H1 (cell line): ENCODE results near the gene TOB1. TPM values are rescaled to one million over a fixed set of nuclear protein-coding genes. Genes with fewer than 3 reads are reported as not detected.
A peak's percentile ranks its signal among the peaks of the same experiment; 100 is the strongest.

Source experiments
- CTCF ChIA-PET: fragments of 300-600 bp; sonication (Branson Sonifier 250); formaldehyde crosslinking; loops from one replicate; lab custom pipeline; 2021; ENCODE audit not compliant: partially characterized antibody; lab: Charles Lee
- POLR2A ChIA-PET: fragments of 300-600 bp; sonication (Branson Sonifier 250); formaldehyde crosslinking; loops from one replicate; lab custom pipeline; 2021; ENCODE audit warnings: inconsistent platforms; ENCODE audit not compliant: partially characterized antibody; lab: Charles Lee
- DNase-seq, 2 experiments: peaks; one replicate each; pipeline versions ENCODE4 v3.0.0 to v3.0.0-alpha.2; 2010 to 2022; ENCODE audit warnings: low spot score in 2 of 2, low read depth in 1 of 2, mixed read lengths in 1 of 2
- FAIRE-seq: peaks from 2 replicates; lab custom pipeline; 2011; peaks lifted over from hg19 to GRCh38; lab: Jason Lieb, UNC
- H2AFZ ChIP-seq: 2 replicates; pipeline ENCODE4 v1.8.1; 2012; ENCODE audit warnings: low read length, inconsistent platforms
- H2AK5ac ChIP-seq: 2 replicates; pipeline ENCODE4 v1.6.1; 2013; ENCODE audit warnings: low read depth, low read length
- H2BK120ac ChIP-seq: replicated peaks from 2 replicates; pipeline ENCODE3; 2013; ENCODE audit warnings: low read depth, low read length, inconsistent platforms
- H2BK12ac ChIP-seq: 2 replicates; pipeline ENCODE4 v1.6.1; 2013; ENCODE audit warnings: low read depth, low read length
- H2BK15ac ChIP-seq: 2 replicates; pipeline ENCODE4 v1.6.1; 2013; ENCODE audit warnings: low read length
- H2BK20ac ChIP-seq: 2 replicates; pipeline ENCODE4 v1.6.1; 2013; ENCODE audit warnings: low read length
- H2BK5ac ChIP-seq: 2 replicates; pipeline ENCODE4 v1.6.1; 2013; ENCODE audit warnings: low read depth, low read length
- H3K14ac ChIP-seq: 2 replicates; pipeline ENCODE4 v1.6.1; 2013; ENCODE audit warnings: inconsistent platforms; ENCODE audit not compliant: insufficient read length
- H3K18ac ChIP-seq: 2 replicates; pipeline ENCODE4 v1.6.1; 2013; ENCODE audit warnings: low read length; ENCODE audit errors: extremely low read depth
- H3K23ac ChIP-seq: 2 replicates; pipeline ENCODE4 v1.6.1; 2013; ENCODE audit warnings: inconsistent platforms; ENCODE audit not compliant: insufficient read length
- H3K23me2 ChIP-seq: 2 replicates; pipeline ENCODE4 v1.6.1; 2013; ENCODE audit warnings: low read depth, low read length
- H3K27ac ChIP-seq: 2 replicates; pipeline ENCODE4 v1.6.1; 2011; ENCODE audit warnings: low read depth, low read length, inconsistent platforms
- H3K27me3 ChIP-seq, 4 experiments: replicated peaks in 1 of 4; 1 replicate in 1 of 4; 2 replicates in 3 of 4; pipeline versions ENCODE4 v1.6.1 to v1.8.1; 2011 to 2013; ENCODE audit warnings: low read length in 3 of 4, mild to moderate bottlenecking in 3 of 4, inconsistent platforms in 2 of 4, mixed read lengths in 2 of 4, moderate library complexity in 1 of 4; ENCODE audit not compliant: control insufficient read depth in 3 of 4, insufficient read depth in 3 of 4; ENCODE audit errors: extremely low read depth in 1 of 4
- H3K36me3 ChIP-seq, 4 experiments: 2 replicates each; pipeline versions ENCODE4 v1.6.1 to v1.8.1; 2011 to 2013; ENCODE audit warnings: mild to moderate bottlenecking in 4 of 4, low read length in 3 of 4, moderate library complexity in 2 of 4, control low read depth in 1 of 4, inconsistent platforms in 1 of 4; ENCODE audit not compliant: insufficient read depth in 4 of 4, control insufficient read depth in 2 of 4
- H3K4ac ChIP-seq: replicated peaks from 2 replicates; pipeline ENCODE3; 2013; ENCODE audit warnings: low read length, low read depth, mixed read lengths, inconsistent platforms; ENCODE audit not compliant: insufficient read length
- H3K4me1 ChIP-seq, 4 experiments: replicated peaks in 1 of 4; 1 replicate in 1 of 4; 2 replicates in 3 of 4; pipeline versions ENCODE4 v1.6.1 to v1.8.1; 2011 to 2013; ENCODE audit warnings: low read length in 3 of 4, inconsistent platforms in 2 of 4, mixed read lengths in 1 of 4; ENCODE audit not compliant: insufficient read depth in 4 of 4, control insufficient read depth in 3 of 4
- H3K4me2 ChIP-seq, 2 experiments: 2 replicates each; pipeline versions ENCODE4 v1.6.1 to v1.8.1; 2011 to 2013; ENCODE audit warnings: low read depth in 2 of 2, low read length in 2 of 2, control low read depth in 1 of 2, inconsistent platforms in 1 of 2, mild to moderate bottlenecking in 1 of 2; ENCODE audit not compliant: insufficient read depth in 1 of 2
- H3K4me3 ChIP-seq, 4 experiments: fragments of 200-600, 300-600 bp in 1 of 4; sonication (generic), shearing (Covaris generic), sonication (Bioruptor Twin) in 1 of 4; 2 replicates each; pipeline versions ENCODE4 v1.5.1 to v1.8.1; 2011 to 2016; ENCODE audit warnings: low read length in 4 of 4, low read depth in 3 of 4, control low read depth in 2 of 4, inconsistent platforms in 2 of 4, mild to moderate bottlenecking in 2 of 4, mixed read lengths in 1 of 4, moderate library complexity in 1 of 4; ENCODE audit not compliant: insufficient read depth in 2 of 4; ENCODE audit errors: extremely low read depth in 1 of 4
- H3K56ac ChIP-seq: replicated peaks from 2 replicates; pipeline ENCODE3; 2013; ENCODE audit warnings: low read depth, mild to moderate bottlenecking, mixed read lengths, low read length, inconsistent platforms; ENCODE audit not compliant: insufficient read length
- H3K79me1 ChIP-seq: 2 replicates; pipeline ENCODE4 v1.6.1; 2013; ENCODE audit warnings: low read depth, low read length, control low read depth
- H3K79me2 ChIP-seq, 2 experiments: 2 replicates each; pipeline versions ENCODE4 v1.6.1 to v1.8.1; 2012 to 2013; ENCODE audit warnings: low read length in 2 of 2, mild to moderate bottlenecking in 2 of 2, inconsistent platforms in 1 of 2; ENCODE audit not compliant: insufficient read depth in 2 of 2, control insufficient read depth in 1 of 2
- H3K9ac ChIP-seq, 4 experiments: replicated peaks in 1 of 4; 1 replicate in 1 of 4; 2 replicates in 3 of 4; pipeline versions ENCODE4 v1.6.1 to v1.8.1; 2011 to 2013; ENCODE audit warnings: low read depth in 3 of 4, low read length in 3 of 4, control low read depth in 2 of 4, mild to moderate bottlenecking in 2 of 4, moderate library complexity in 2 of 4, inconsistent platforms in 1 of 4; ENCODE audit errors: extremely low read depth in 1 of 4
- H3K9me3 ChIP-seq, 2 experiments: 2 replicates each; pipeline versions ENCODE4 v1.6.1 to v1.8.1; 2012 to 2013; ENCODE audit warnings: mild to moderate bottlenecking in 2 of 2, moderate library complexity in 2 of 2, control low read depth in 1 of 2, inconsistent platforms in 1 of 2, low read depth in 1 of 2, low read length in 1 of 2, mixed read lengths in 1 of 2; ENCODE audit not compliant: insufficient read depth in 2 of 2
- H4K20me1 ChIP-seq, 2 experiments: replicated peaks in 1 of 2; 2 replicates each; pipeline versions ENCODE3 to v1.8.1; 2011 to 2013; ENCODE audit warnings: inconsistent platforms in 2 of 2, low read length in 2 of 2, mild to moderate bottlenecking in 1 of 2; ENCODE audit not compliant: insufficient read depth in 2 of 2, control insufficient read depth in 1 of 2
- H4K5ac ChIP-seq: 2 replicates; pipeline ENCODE4 v1.6.1; 2013; ENCODE audit warnings: low read length, low read depth, mixed read lengths, inconsistent platforms; ENCODE audit not compliant: insufficient read length
- H4K8ac ChIP-seq: 2 replicates; pipeline ENCODE4 v1.8.0; 2013; ENCODE audit warnings: mild to moderate bottlenecking, moderate library complexity, low read length, inconsistent platforms; ENCODE audit not compliant: insufficient read depth; ENCODE audit errors: extremely low read depth
- H4K91ac ChIP-seq: replicated peaks from 2 replicates; pipeline ENCODE3; 2013; ENCODE audit warnings: low read length, mixed read lengths, inconsistent platforms; ENCODE audit not compliant: insufficient read length
- ATF3 ChIP-seq: IDR thresholded peaks from 2 replicates; pipeline ENCODE4 v1.6.1; 2011; ENCODE audit warnings: low read depth, mild to moderate bottlenecking, low read length; ENCODE audit not compliant: insufficient read depth
- CBX5 ChIP-seq: fragments of 300-800, 300-1000 bp; sonication (generic); IDR thresholded peaks from 2 replicates; pipeline ENCODE4 v1.7.1; 2016; ENCODE audit warnings: antibody characterized with exemption, low read length, low read depth
- CEBPB ChIP-seq: IDR thresholded peaks from 2 replicates; pipeline ENCODE4 v1.6.1; 2012; ENCODE audit warnings: low read depth, low read length
- GTF2F1 ChIP-seq: IDR thresholded peaks from 2 replicates; pipeline ENCODE4 v1.6.1; 2012; ENCODE audit warnings: low read depth, low read length, improper control_type of control experiment, borderline replicate concordance
- HDAC2 ChIP-seq, 2 experiments: fragments of 300-600 bp in 1 of 2; sonication (generic) in 1 of 2; IDR thresholded peaks; 2 replicates each; pipeline ENCODE4 v1.6.1; 2011 to 2012; ENCODE audit warnings: low read depth in 2 of 2, low read length in 2 of 2, mild to moderate bottlenecking in 2 of 2, moderate library complexity in 2 of 2, borderline replicate concordance in 1 of 2, inconsistent platforms in 1 of 2
- HDAC6 ChIP-seq: IDR thresholded peaks from one replicate; pipeline ENCODE4 v1.7.1; 2012; ENCODE audit warnings: low read depth, mild to moderate bottlenecking, inconsistent platforms, low read length, moderate library complexity
- KDM5A ChIP-seq: fragments of 200-600 bp; IDR thresholded peaks from 2 replicates; pipeline ENCODE4 v1.7.1; 2012; ENCODE audit warnings: mild to moderate bottlenecking, low read length, inconsistent platforms, mixed read lengths
- MAFK ChIP-seq: IDR thresholded peaks from 2 replicates; pipeline ENCODE4 v1.6.1; 2012; ENCODE audit warnings: low read depth, mild to moderate bottlenecking, improper control_type of control experiment, low read length
- NANOG ChIP-seq: IDR thresholded peaks from 2 replicates; pipeline ENCODE4 v1.6.1; 2011; ENCODE audit warnings: low read length, low read depth, mild to moderate bottlenecking, inconsistent platforms; ENCODE audit not compliant: insufficient read depth, poor library complexity, severe bottlenecking
- NRF1 ChIP-seq: IDR thresholded peaks from 2 replicates; pipeline ENCODE4 v1.6.1; 2011; ENCODE audit warnings: mild to moderate bottlenecking, low read depth, low read length, improper control_type of control experiment
- SAP30 ChIP-seq: fragments of 300-600 bp; sonication (generic); IDR thresholded peaks from 2 replicates; pipeline ENCODE4 v1.7.1; 2012; ENCODE audit warnings: low read length, moderate library complexity, mild to moderate bottlenecking, inconsistent platforms; ENCODE audit not compliant: insufficient read depth, insufficient replicate concordance
- SP1 ChIP-seq: IDR thresholded peaks from 2 replicates; pipeline ENCODE4 v1.6.1; 2011; ENCODE audit warnings: low read depth, low read length
- TCF12 ChIP-seq: IDR thresholded peaks from 2 replicates; pipeline ENCODE4 v1.6.1; 2011; ENCODE audit warnings: low read depth, mild to moderate bottlenecking, low read length
- WGBS, 2 experiments: shearing (Covaris generic) in 1 of 2; methylation state at CpG; one replicate each; pipeline versions ENCODE4 v1.1.6 to v1.1.7; 2013 to 2015; ENCODE audit warnings: low lambda C conversion rate in 2 of 2, mixed read lengths in 2 of 2, inconsistent platforms in 1 of 2, low coverage in 1 of 2, missing lambda C conversion rate in 1 of 2; ENCODE audit not compliant: insufficient replicate concordance in 2 of 2, insufficient coverage in 1 of 2, insufficient read length in 1 of 2; ENCODE audit errors: extremely low coverage in 1 of 2, missing lambda C conversion rate in 1 of 2; 5-methylcytosine and 5-hydroxymethylcytosine counted together
- polyA plus RNA-seq, 7 experiments: library from polyadenylated mRNA; depleted of rRNA in 3 of 7; stranded (reverse) in 5 of 7; unstranded in 2 of 7; fragments of >200 nt in 5 of 7; fragments of 200-250 nt in 2 of 7; gene quantifications; 1 replicate in 5 of 7; 2 replicates in 1 of 7; 4 replicates in 1 of 7; pipeline versions ENCODE4 v1.2.1 to v1.2.3, GENCODE V29; 2011 to 2013; ENCODE audit warnings: missing spikeins in 2 of 7, mixed read lengths in 2 of 7
- total RNA-seq: library from RNA; stranded (reverse); fragmentation: NEBNext Ultra II Directional; extraction: Animal tissue kit (Norgen Biotek cat#: 25700); gene quantifications from 2 replicates; pipeline ENCODE4 v1.2.1, GENCODE V29; 2021

The TOB1 gene
- total and polyA plus RNA-seq, 2 of the 8 experiments (the other 6 are each of a cell fraction or from before 2014, with no cell fraction given): 14.4 to 20.8 TPM

- Histone ChIP-seq H3K27me3 (no peaks in the 10 kb centered on the region), H2BK5ac (peak overlapping the region; percentile 85), H3K4me3 (peak overlapping the region in 1 of 4 experiments; percentile 17; a peak in 1 of 8 replicates), H3K14ac (no peak overlapping the region), H2AFZ (peak overlapping the region; percentile 93), H2BK15ac (no peak overlapping the region), H3K27ac (peak overlapping the region; percentile 17; the same call in 1 of the 2 replicates), H3K23me2 (no peaks in the 10 kb centered on the region), H3K9ac (0 out of 7 replicates have a peak overlapping the region, but pooled peaks of 1 of the 4 experiments have one; percentile 22), H3K36me3 (no peaks in the 10 kb centered on the region), H4K5ac (no peak overlapping the region), H3K4me2 (peak overlapping the region; percentile 8 to 45; a peak in 1 of 4 replicates), H4K20me1 (no peaks in the 10 kb centered on the region), H4K8ac (no peak overlapping the region), H2BK12ac (peak overlapping the region; percentile 93; the same call in 1 of the 2 replicates), H3K79me1 (no peaks in the 10 kb centered on the region), H3K79me2 (no peaks in the 10 kb centered on the region), H3K23ac (no peak overlapping the region), H2AK5ac (no peak overlapping the region; the same call in 1 of the 2 replicates), H3K4me1 (peaks cover 7 to 24% (median 14%) of the 10 kb centered on the region in 4 experiments), H4K91ac (no peak overlapping the region), H3K4ac (no peak overlapping the region), H2BK120ac (no peak overlapping the region), H3K18ac (peak overlapping the region; percentile 66; the same call in 1 of the 2 replicates), H3K56ac (no peak overlapping the region), H3K9me3 (no peaks in the 10 kb centered on the region), H2BK20ac (peak overlapping the region; percentile 29; the same call in 1 of the 2 replicates)
- POLR2A ChIA-PET: interaction anchor here (1.3 to 4.3 kb wide), 2 partner anchors 37 to 44 kb away, joined by 3 to 21 read pairs; partner anchors contain the start of gene TOB1
- 48% methylated on average over 6 of the region's 6 CpGs; no CpG with 5 or more reads in 1 of the 2 experiments for WGBS, 2 experiments
- DNase-seq (no peak), FAIRE-seq (no peak)
- CTCF ChIA-PET: interaction anchor here (0.6 to 10.5 kb wide), 10 partner anchors 12 to 123 kb away, joined by 3 to 125 read pairs (median 6); no protein-coding TSS in a partner anchor
- TF ChIP-seq NRF1 (no peak), CEBPB (no peak), NANOG (no peak), MAFK (no peak), SAP30 (no peak), ATF3 (no peak), CBX5 (no peak), SP1 (no peak), HDAC6 (no peak), TCF12 (no peak), KDM5A (no peak), HDAC2 (IDR thresholded peaks at IDR 0.05; ENCODE audit: borderline replicate concordance in 1 of 2, low read depth in 2 of 2, low read length in 2 of 2) (no peak), GTF2F1 (no peak)
Measured at GRCh38 chr17:50829332-50829731, 36.8 kb downstream of the TOB1 start.
